ENCODE data around the gene LHX6. TPM values are rescaled to one million over a fixed set of nuclear protein-coding genes. Genes with fewer than 3 reads are reported as not detected.

The LHX6 gene
- polyA plus RNA-seq, 1 donor = 3.5 TPM

- DNase-seq = no peak
Observed at GRCh38 chr9:122216138-122216797, 12.5 kb downstream of the LHX6 start.

- DNase-seq = no peak
Observed at GRCh38 chr9:122215663-122216062, 13.1 kb downstream of the LHX6 start.

GRCh38 chr9:122214507-122214906, 14.2 kb downstream of the LHX6 start:
- DNase-seq = no peak

GRCh38 chr9:122213589-122214413, 15.0 kb downstream of the LHX6 start:
- no peak for DNase-seq

- DNase-seq = no peak
Observed at GRCh38 chr9:122213102-122213588, 15.6 kb downstream of the LHX6 start.

GRCh38 chr9:122212473-122213004, 16.2 kb downstream of the LHX6 start:
- DNase-seq = no peak

- no peak for DNase-seq
Observed at GRCh38 chr9:122209451-122209850, 19.3 kb downstream of the LHX6 start.

GRCh38 chr9:122207096-122207495, 21.7 kb downstream of the LHX6 start:
- no peak for DNase-seq

GRCh38 chr9:122206118-122207046, 22.4 kb downstream of the LHX6 start:
- DNase-seq = no peak

- DNase-seq = no peak
Observed at GRCh38 chr9:122205176-122205575, 23.6 kb downstream of the LHX6 start.

- DNase-seq = no peak
Observed at GRCh38 chr9:122204491-122204890, 24.3 kb downstream of the LHX6 start.

GRCh38 chr9:122204055-122204454, 24.7 kb downstream of the LHX6 start:
- DNase-seq = no peak

GRCh38 chr9:122202111-122202510, 26.6 kb downstream of the LHX6 start:
- DNase-seq = no peak

- DNase-seq = no peak
Observed at GRCh38 chr9:122201641-122202040, 27.1 kb downstream of the LHX6 start.

- DNase-seq = no peak
Observed at GRCh38 chr9:122200960-122201595, 27.7 kb downstream of the LHX6 start.

GRCh38 chr9:122197882-122198281, 30.9 kb downstream of the LHX6 start:
- DNase-seq = no peak

GRCh38 chr9:122197426-122197825, 31.3 kb downstream of the LHX6 start:
- no peak for DNase-seq

GRCh38 chr9:122195875-122196274, 32.9 kb downstream of the LHX6 start:
- no peak for DNase-seq

GRCh38 chr9:122193651-122194050, 35.1 kb downstream of the LHX6 start:
- no peak for DNase-seq

- DNase-seq = no peak
Observed at GRCh38 chr9:122192914-122193525, 35.7 kb downstream of the LHX6 start.

GRCh38 chr9:122192261-122192875, 36.4 kb downstream of the LHX6 start:
- no peak for DNase-seq

Data from left kidney (tissue), 2 donors.